Measurements from ENCODE around the gene RALA.

Gene RALA

DNA sequence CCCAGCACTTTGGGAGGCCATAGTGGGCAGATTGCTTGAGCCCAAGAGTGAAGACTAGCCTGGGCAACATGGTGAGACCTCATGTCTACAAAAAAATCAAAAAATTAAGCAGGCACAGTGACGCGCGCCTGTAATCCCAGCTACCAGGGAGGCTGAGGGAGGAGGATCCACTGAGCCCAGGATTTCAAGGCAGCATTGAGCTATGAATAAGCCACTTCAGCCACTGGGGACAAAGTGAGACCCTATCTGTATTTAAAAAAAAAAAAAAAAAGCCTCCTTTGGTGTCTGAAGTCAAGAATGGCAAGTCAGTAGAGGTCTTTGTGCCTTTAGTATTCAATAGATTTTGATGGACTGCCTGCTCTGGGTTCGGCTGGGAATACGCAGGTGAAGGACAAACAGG lies 85.7 kb downstream of the RALA start:
- DNase-seq (ENCODE audit: low read depth) = no peak
- H3K4me3 ChIP-seq (ENCODE audit: low read depth, low read length) = no peak overlapping the region

DNA sequence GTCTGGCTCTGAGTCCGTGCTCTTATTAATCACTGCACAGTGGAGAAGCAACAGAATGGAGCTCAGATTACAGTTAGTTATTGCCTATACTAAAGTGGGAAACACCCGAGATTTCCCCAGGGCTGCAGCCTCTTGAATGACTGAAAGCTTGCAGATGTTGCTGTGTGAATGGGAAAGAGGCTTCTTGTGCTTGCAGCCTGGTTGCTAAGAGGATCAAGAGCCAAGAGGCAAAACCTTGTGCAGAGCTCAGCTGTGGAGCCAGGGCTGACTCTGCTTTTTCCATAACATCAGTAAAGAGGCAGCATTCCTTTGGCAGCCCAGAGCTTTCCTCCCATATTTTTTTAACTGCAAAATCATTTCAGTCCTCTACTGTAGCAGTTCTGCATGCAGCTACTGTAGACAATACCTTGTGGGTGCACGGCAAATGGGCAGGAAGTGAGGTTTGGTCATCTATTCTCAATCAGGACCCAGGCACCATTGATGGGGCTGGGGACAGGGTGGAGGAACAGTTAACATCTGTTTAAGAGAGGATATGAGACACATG lies 86.5 kb downstream of the RALA start:
- no peak overlapping the region for H3K4me3 ChIP-seq (ENCODE audit: low read depth, low read length)
- TF ChIP-seq, protein P1, sequence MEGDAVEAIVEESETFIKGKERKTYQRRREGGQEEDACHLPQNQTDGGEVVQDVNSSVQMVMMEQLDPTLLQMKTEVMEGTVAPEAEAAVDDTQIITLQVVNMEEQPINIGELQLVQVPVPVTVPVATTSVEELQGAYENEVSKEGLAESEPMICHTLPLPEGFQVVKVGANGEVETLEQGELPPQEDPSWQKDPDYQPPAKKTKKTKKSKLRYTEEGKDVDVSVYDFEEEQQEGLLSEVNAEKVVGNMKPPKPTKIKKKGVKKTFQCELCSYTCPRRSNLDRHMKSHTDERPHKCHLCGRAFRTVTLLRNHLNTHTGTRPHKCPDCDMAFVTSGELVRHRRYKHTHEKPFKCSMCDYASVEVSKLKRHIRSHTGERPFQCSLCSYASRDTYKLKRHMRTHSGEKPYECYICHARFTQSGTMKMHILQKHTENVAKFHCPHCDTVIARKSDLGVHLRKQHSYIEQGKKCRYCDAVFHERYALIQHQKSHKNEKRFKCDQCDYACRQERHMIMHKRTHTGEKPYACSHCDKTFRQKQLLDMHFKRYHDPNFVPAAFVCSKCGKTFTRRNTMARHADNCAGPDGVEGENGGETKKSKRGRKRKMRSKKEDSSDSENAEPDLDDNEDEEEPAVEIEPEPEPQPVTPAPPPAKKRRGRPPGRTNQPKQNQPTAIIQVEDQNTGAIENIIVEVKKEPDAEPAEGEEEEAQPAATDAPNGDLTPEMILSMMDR (conservative IDR thresholded peaks at IDR 0.05; ENCODE audit: low read depth, low read length) = no peak
- DNase-seq (ENCODE audit: low read depth) = peak; percentile 81

More for the DNA sequence above, 85.7 kb downstream of the RALA start:
- TF ChIP-seq, protein P1 (conservative IDR thresholded peaks at IDR 0.05; ENCODE audit: low read depth, low read length) = no peak

GRCh38 chr7:39712751-39713150 lies 89.4 kb downstream of the RALA start:
- H3K4me3 ChIP-seq (ENCODE audit: low read depth, low read length) = no peak overlapping the region
- no peak for DNase-seq (ENCODE audit: low read depth)
- TF ChIP-seq, protein P1 (conservative IDR thresholded peaks at IDR 0.05; ENCODE audit: low read depth, low read length) = no peak

GRCh38 chr7:39714447-39715091 lies 91.2 kb downstream of the RALA start:
- TF ChIP-seq, protein P1 (conservative IDR thresholded peaks at IDR 0.05; ENCODE audit: low read depth, low read length) = no peak
- H3K4me3 ChIP-seq (ENCODE audit: low read depth, low read length) = no peak overlapping the region
- no peak for DNase-seq (ENCODE audit: low read depth)

- TF ChIP-seq, protein P1 (conservative IDR thresholded peaks at IDR 0.05; ENCODE audit: low read depth, low read length) = no peak
- H3K4me3 ChIP-seq (ENCODE audit: low read depth, low read length) = no peak overlapping the region
- DNase-seq (ENCODE audit: low read depth) = no peak
Observed at GRCh38 chr7:39720586-39720985, 97.2 kb downstream of the RALA start.

DNA sequence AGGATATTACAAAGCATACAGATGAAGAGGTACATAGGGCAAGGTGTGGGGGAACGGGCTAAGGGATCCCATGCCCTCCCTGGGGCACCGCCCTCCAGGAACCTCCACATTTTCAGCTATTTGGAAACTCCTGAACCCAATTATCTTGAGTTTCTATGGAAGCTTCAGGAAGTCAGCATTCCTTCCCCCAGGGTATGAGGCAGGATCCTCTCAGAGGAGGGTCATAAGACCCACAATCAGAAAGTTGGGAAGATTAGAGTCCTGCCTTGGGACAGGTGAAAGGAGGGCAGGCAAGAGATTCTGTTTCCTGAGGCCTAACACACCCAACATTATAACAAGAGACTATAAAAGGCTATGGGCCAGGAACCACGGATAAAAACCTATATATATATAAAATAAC lies 98.0 kb downstream of the RALA start:
- DNase-seq (ENCODE audit: low read depth) = no peak
- TF ChIP-seq, protein P1 (conservative IDR thresholded peaks at IDR 0.05; ENCODE audit: low read depth, low read length) = no peak
- no peak overlapping the region for H3K4me3 ChIP-seq (ENCODE audit: low read depth, low read length)
